Heart right ventricle (tissue), 16 donors: Measurements from ENCODE around the gene VPS37C. TPM values are rescaled to one million over a fixed set of nuclear protein-coding genes. Genes with fewer than 3 reads are reported as not detected.
"Not testable (repeated sequence)": the region's sequence is repeated elsewhere in the genome, so short reads cannot be mapped to it uniquely, and the experiment has no call there.

Experiments
- ATAC-seq, 8 donors: fragments of 200-7000 bp; cut with Tn5 transposase; one replicate each; pipeline ENCODE4 v1.9.1; 2020; ENCODE audit warnings: mild to moderate bottlenecking in 8 of 8, moderate library complexity in 8 of 8, moderate number of reproducible peaks in 1 of 8
- DNase-seq, 2 donors: peaks; one replicate each; pipeline ENCODE4 v3.0.0-alpha.2; 2020
- H3K27ac ChIP-seq, 10 donors: fragments of 200-600 bp; sonication (generic) in 2 of 10; one replicate each; pipeline versions ENCODE4 v1.5.0 to v1.8.0; 2020 to 2022; ENCODE audit warnings: mild to moderate bottlenecking in 3 of 10
- H3K27me3 ChIP-seq, 7 donors: fragments of 200-600 bp; one replicate each; pipeline ENCODE4 v1.8.0; 2021 to 2022; ENCODE audit warnings: mild to moderate bottlenecking in 2 of 7
- H3K36me3 ChIP-seq, 9 donors: fragments of 200-600 bp; sonication (generic) in 1 of 9; one replicate each; pipeline versions ENCODE4 v1.5.0 to v1.8.0; 2020 to 2022; ENCODE audit warnings: mild to moderate bottlenecking in 2 of 9
- H3K4me1 ChIP-seq, 9 donors: fragments of 200-600 bp; sonication (generic) in 1 of 9; one replicate each; pipeline versions ENCODE4 v1.5.0 to v1.8.0; 2020 to 2022; ENCODE audit warnings: mild to moderate bottlenecking in 4 of 9
- H3K4me3 ChIP-seq, 10 donors: fragments of 200-600 bp; sonication (generic) in 2 of 10; one replicate each; pipeline versions ENCODE4 v1.5.0 to v1.8.0; 2020 to 2022; ENCODE audit warnings: mild to moderate bottlenecking in 7 of 10, moderate library complexity in 2 of 10
- H3K9me3 ChIP-seq, 11 donors: fragments of 200-600 bp in 10 of 11; sonication (generic) in 2 of 11; one replicate each; pipeline versions ENCODE4 v1.5.0 to v1.8.0; 2013 to 2022; ENCODE audit warnings: mild to moderate bottlenecking in 2 of 11, control low read depth in 1 of 11, moderate library complexity in 1 of 11
- WGBS, 2 donors: extraction: QIAGEN DNeasy Blood & Tissue Kit; methylation state at CpG; one replicate each; pipeline ENCODE4 v1.1.7; 2013; ENCODE audit warnings: inconsistent platforms in 1 of 2; 5-methylcytosine and 5-hydroxymethylcytosine counted together
- intact Hi-C, 10 donors: fragments of 100-400 bp; cut with DNase I; formaldehyde crosslinking; loops; one replicate each; pipeline versions ENCODE4 v1.11.1 to v1.14.2; 2022
- polyA plus RNA-seq, 2 donors: library from polyadenylated mRNA; stranded (reverse); fragments of 200-250 nt; gene quantifications; one replicate each; pipeline ENCODE4 v1.2.3, GENCODE V29; 2013
- total RNA-seq, 10 donors: library from RNA; stranded (reverse); fragmentation: NEBNext Ultra II Directional in 3 of 10; extraction: Animal tissue kit (Norgen Biotek cat#: 25700) in 3 of 10; gene quantifications; one replicate each; pipeline versions ENCODE4 v1.2.1 to v1.2.4, GENCODE V29; 2021 to 2023
- TF ChIP-seq, protein P1 (sequence below), 9 donors: fragments of 200-600 bp; sonication (generic) in 2 of 9; IDR thresholded peaks; one replicate each; pipeline versions ENCODE4 v1.5.0 to v1.8.0; 2021 to 2022; ENCODE audit warnings: antibody characterized with exemption in 9 of 9, mild to moderate bottlenecking in 5 of 9, moderate library complexity in 1 of 9
- donor health status: Arrhythmogenic right ventricular cardiomyopathy.
- donor health status: ischemic (EF 13 %, LVEDD 7.1; RV severe dilation, severe dysfunction).
- donor health status: healthy with polysubstance abuse.
- donor health status: DM: no; HTN: yes; CAD: no.
- donor health status: DM: no; HTN: no; CAD: no.
- donor health status: ischemic (EF 25% LVEDD 6.9; RV normal size, moderate dysfunction).
- donor health status: ischemic (EF 25% LVEDD 5.7; RV mildly dilated, moderate dysfunction).
- donor health status: healthy.
- donor health status: DM: yes; HTN: yes; CAD: no.
- donor health status: Ischemic cardiomyopathy.
- donor health status: ischemic (EF 35%, LVEDD 5.7; RV mildly dilated, moderate dysfunction).
- donor health status: nonischemic (EF 11% LVEDD 7.7; RV severe dilation, severe dysfunction).
- donor health status: DM: yes; HTN: yes; CAD: no.
- donor health status: PGD.
- donor health status: ischemic (EF 29% LVEDD 5.4; RV normal size, mild dysfunction).
- donor health status: nonischemic (EF 23%, LVEDD 6.1; RV moderate dilation, normal function).

Gene VPS37C
- total and polyA plus RNA-seq, 12 donors, result 7.7 to 21.8 (median 15.5) TPM

DNA sequence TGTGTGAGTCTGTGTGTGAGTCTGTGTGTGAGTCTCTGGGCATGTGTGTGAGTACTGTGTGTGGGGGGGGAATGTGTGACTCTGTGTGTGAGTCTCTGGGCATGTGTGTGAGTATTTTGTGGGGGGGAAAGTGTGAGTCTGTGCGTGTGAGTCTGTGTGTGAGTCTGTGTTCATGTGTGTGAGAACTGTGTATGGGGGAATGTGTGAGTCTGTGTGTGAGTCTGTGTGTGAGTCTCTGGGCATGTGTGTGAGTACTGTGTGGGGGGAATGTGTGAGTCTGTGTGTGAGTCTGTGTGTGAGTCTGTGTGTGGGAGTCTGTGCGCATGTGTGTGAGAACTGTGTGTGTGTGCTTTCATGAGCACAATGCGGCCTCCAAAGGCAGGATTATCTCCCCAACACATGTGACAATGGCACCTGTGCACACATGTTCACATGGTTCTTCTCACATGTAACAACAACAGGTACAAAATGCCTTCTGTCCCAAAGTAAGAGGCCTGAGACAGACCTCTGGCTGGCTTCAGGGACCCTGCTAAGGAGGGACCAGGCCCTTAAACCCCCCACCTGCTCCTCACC is 57.3 kb downstream of the VPS37C start:
- DNase-seq (no peak), ATAC-seq (no peak)
- Histone ChIP-seq H3K4me1 (no peaks in the 10 kb centered on the region), H3K9me3 (no peaks in the 10 kb centered on the region), H3K36me3 (no peaks in the 10 kb centered on the region), H3K27me3 (no peaks in the 10 kb centered on the region), H3K27ac (peak overlapping the region in 1 of 10 donors; percentile 20), H3K4me3 (peak overlapping the region in 1 of 10 donors; percentile 2)
- 79 to 98% methylated on average over 3 of the region's 3 CpGs for WGBS, 2 donors
- TF ChIP-seq, protein P1, sequence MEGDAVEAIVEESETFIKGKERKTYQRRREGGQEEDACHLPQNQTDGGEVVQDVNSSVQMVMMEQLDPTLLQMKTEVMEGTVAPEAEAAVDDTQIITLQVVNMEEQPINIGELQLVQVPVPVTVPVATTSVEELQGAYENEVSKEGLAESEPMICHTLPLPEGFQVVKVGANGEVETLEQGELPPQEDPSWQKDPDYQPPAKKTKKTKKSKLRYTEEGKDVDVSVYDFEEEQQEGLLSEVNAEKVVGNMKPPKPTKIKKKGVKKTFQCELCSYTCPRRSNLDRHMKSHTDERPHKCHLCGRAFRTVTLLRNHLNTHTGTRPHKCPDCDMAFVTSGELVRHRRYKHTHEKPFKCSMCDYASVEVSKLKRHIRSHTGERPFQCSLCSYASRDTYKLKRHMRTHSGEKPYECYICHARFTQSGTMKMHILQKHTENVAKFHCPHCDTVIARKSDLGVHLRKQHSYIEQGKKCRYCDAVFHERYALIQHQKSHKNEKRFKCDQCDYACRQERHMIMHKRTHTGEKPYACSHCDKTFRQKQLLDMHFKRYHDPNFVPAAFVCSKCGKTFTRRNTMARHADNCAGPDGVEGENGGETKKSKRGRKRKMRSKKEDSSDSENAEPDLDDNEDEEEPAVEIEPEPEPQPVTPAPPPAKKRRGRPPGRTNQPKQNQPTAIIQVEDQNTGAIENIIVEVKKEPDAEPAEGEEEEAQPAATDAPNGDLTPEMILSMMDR (IDR thresholded peaks at IDR 0.05), result no peak
- intact Hi-C loops, result no loop called here

GRCh38 chr11:61102667-61103571 is 58.3 kb downstream of the VPS37C start:
- intact Hi-C loops, result no loop called here
- ATAC-seq, result peak in 1 of 8 donors; percentile 27
- WGBS, 2 donors, result 81 to 82% methylated on average over 21 of the region's 21 CpGs

DNA sequence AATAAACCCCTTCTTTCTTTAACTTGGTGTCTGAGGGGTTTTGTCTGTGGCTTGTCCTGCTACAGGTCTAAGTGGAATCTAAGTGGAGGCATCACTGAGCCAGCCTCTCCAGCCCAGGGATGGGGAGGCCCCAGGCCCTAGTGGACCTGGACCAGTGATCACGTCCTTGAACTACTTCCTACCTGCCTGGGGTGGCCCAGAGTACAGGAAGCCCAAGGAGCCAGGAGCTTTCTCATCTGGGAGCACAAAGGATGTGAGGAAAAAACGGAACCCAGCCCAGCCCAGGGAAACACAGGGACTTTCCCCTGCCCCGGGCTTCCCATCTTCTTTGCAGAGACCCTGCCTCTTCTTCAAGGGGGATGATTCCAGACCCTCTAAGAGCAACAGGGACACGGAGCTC is 62.4 kb downstream of the VPS37C start:
- no peak overlapping the region for H3K4me3 ChIP-seq
- intact Hi-C loops, result no loop called here
- no peaks in the 10 kb centered on the region for H3K9me3 ChIP-seq
- no peak overlapping the region for H3K27ac ChIP-seq
- no peaks in the 10 kb centered on the region for H3K27me3 ChIP-seq
- peaks cover 0 to 7% (median 0%) of the 10 kb centered on the region in 9 donors for H3K4me1 ChIP-seq
- DNase-seq (no peak), ATAC-seq (no peak)
- WGBS, 2 donors, result 65 to 73% methylated on average over 4 of the region's 4 CpGs
- no peaks in the 10 kb centered on the region for H3K36me3 ChIP-seq
- TF ChIP-seq, protein P1 (IDR thresholded peaks at IDR 0.05), result no peak

More at GRCh38 chr11:61102667-61103571, 58.3 kb downstream of the VPS37C start:
- Histone ChIP-seq H3K9me3 (no peaks in the 10 kb centered on the region), H3K4me3 (peak overlapping the region in 1 of 10 donors; percentile 53), H3K27me3 (no peaks in the 10 kb centered on the region), H3K27ac (peak overlapping the region in 1 of 10 donors; percentile 85), H3K4me1 (no peaks in the 10 kb centered on the region), H3K36me3 (no peaks in the 10 kb centered on the region)
- no peak for DNase-seq
- TF ChIP-seq, protein P1 (IDR thresholded peaks at IDR 0.05), result no peak

DNA sequence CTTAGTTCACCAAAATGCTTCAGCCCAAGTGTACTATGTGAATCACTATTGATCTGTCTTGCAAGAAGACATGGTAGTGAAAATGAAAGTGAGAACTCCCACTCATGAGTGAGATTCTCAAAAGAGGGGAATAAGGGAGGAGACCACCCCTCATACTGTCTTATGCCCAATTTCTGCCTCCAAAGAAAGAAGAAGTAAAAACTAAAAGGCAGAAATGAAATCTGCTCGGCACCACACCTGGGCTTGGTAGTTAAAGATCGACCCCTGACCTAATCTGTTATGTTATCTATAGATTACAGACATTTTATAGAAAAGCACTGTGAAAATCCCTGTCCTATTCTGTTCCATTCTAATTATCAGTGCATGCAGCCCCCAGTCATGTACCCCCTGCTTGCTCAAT is 63.0 kb downstream of the VPS37C start:
- intact Hi-C loops, H3K4me1 ChIP-seq, DNase-seq, H3K27ac ChIP-seq, H3K4me3 ChIP-seq, H3K36me3 ChIP-seq, H3K27me3 ChIP-seq, H3K9me3 ChIP-seq, ATAC-seq: not testable (repeated sequence)
- WGBS, 2 donors, result 56 to 61% methylated on average over 2 of the region's 2 CpGs
